Gastroesophageal sphincter (tissue), 4 donors: ENCODE measurements around the gene RMDN2. TPM values are rescaled to one million over a fixed set of nuclear protein-coding genes. Genes with fewer than 3 reads are reported as not detected.
"Not testable (repeated sequence)": the region's sequence is repeated elsewhere in the genome, so short reads cannot be mapped to it uniquely, and the experiment has no call there.

Source experiments
- ATAC-seq: fragments of 150-250 bp; one replicate; pipeline ENCODE4 v1.9.1; 2016; ENCODE audit warnings: mild to moderate bottlenecking, moderate library complexity
- H3K27ac ChIP-seq, 4 donors: fragments of 200-600 bp; sonication (generic) in 3 of 4; 1 replicate in 3 of 4; 2 replicates in 1 of 4; pipeline ENCODE4 v1.5.1; 2016 to 2019
- H3K27me3 ChIP-seq: fragments of 200-600 bp; sonication (generic); one replicate; pipeline ENCODE4 v1.5.1; 2019
- H3K36me3 ChIP-seq, 2 donors: fragments of 200-600 bp; sonication (generic); one replicate each; pipeline ENCODE4 v1.5.1; 2019; ENCODE audit warnings: control low read depth in 1 of 2
- H3K4me1 ChIP-seq, 3 donors: fragments of 200-600 bp; sonication (generic); 1 replicate in 2 of 3; 2 replicates in 1 of 3; pipeline ENCODE4 v1.5.1; 2016 to 2019; ENCODE audit warnings: control low read depth in 2 of 3
- H3K4me3 ChIP-seq, 2 donors: fragments of 200-600 bp; sonication (generic); one replicate each; pipeline ENCODE4 v1.5.1; 2019; ENCODE audit warnings: mild to moderate bottlenecking in 1 of 2, moderate library complexity in 1 of 2
- H3K9me3 ChIP-seq, 3 donors: fragments of 200-600 bp; sonication (generic); one replicate each; pipeline ENCODE4 v1.5.1; 2017 to 2019; ENCODE audit warnings: control low read depth in 2 of 3
- CTCF ChIP-seq, 4 experiments: fragments of 200-600 bp in 2 of 4; fragments of 450-650 bp in 2 of 4; sonication (generic) in 1 of 4; IDR thresholded peaks; one replicate each; pipeline ENCODE4 v1.5.1; 2017 to 2019; ENCODE audit warnings: antibody characterized with exemption in 4 of 4, mild to moderate bottlenecking in 2 of 4, moderate library complexity in 2 of 4
- EP300 ChIP-seq: sonication (generic); formaldehyde crosslinking; IDR thresholded peaks from one replicate; pipeline ENCODE4 v1.6.1; 2017; ENCODE audit warnings: antibody characterized with exemption, mild to moderate bottlenecking
- POLR2A ChIP-seq, 2 donors: fragments of 450-650 bp; IDR thresholded peaks; one replicate each; pipeline ENCODE4 v1.6.1; 2017; ENCODE audit warnings: antibody characterized with exemption in 2 of 2, mild to moderate bottlenecking in 2 of 2, moderate library complexity in 1 of 2
- POLR2AphosphoS5 ChIP-seq: sonication (generic); formaldehyde crosslinking; IDR thresholded peaks from one replicate; pipeline ENCODE4 v1.6.1; 2017; ENCODE audit warnings: antibody characterized with exemption
- whole genome bisulfite sequencing, 2 donors: methylation state at CpG; one replicate each; pipeline ENCODE4 v1.1.5; 2018; ENCODE audit warnings: low coverage in 1 of 2; 5-methylcytosine and 5-hydroxymethylcytosine counted together
- total RNA-seq, 4 donors: library from RNA; depleted of rRNA; stranded (reverse); fragments of >200 nt; gene quantifications; one replicate each; pipeline ENCODE4 v1.1.0, GENCODE V29; 2016

The RMDN2 gene
- total RNA-seq, 4 donors from 2014 or later = 9.3 to 12.5 (median 11.4) TPM

DNA sequence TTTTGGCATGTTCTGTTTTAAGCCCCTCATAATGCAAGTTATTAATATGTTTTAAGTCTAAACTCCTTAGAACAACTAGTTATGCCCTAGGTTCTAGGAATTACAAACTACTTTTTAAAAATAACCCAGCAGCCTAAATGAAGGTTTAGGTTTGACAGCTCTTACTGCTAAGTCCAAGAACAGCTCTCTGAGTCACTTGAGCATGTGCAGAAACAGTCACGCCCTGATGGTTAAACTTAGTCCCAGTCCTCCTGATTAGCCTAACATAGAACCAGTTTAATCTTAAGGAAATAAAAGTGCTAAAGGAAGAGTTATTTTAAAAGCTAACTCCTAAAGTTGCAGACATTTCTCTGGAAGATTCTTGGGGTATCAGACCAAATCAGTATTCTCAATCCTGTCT, 72.5 kb downstream of the RMDN2 start:
- peak overlapping the region in 2 of 4 donors; percentile 2 to 18 for H3K27ac ChIP-seq
- TF ChIP-seq POLR2A (IDR thresholded peaks at IDR 0.05) (no peak), EP300 (no peak), CTCF (IDR thresholded peaks at IDR 0.05) (no peak), POLR2AphosphoS5 (no peak)
- no peak overlapping the region for H3K4me3 ChIP-seq
- no peaks in the 10 kb centered on the region for H3K9me3 ChIP-seq
- peaks cover 0 to 20% of the 10 kb centered on the region in 2 donors for H3K36me3 ChIP-seq
- no peak for ATAC-seq
- H3K27me3 ChIP-seq = no peaks in the 10 kb centered on the region
- H3K4me1 ChIP-seq = no peaks in the 10 kb centered on the region
- WGBS, 2 donors = 29 to 75% methylated on average over 1 of the region's 1 CpG

- no peaks in the 10 kb centered on the region for H3K27me3 ChIP-seq
- no peak for ATAC-seq
- 29 to 56% methylated on average over 1 of the region's 1 CpG for WGBS, 2 donors
- H3K4me3 ChIP-seq = no peak overlapping the region
- TF ChIP-seq CTCF (IDR thresholded peaks at IDR 0.05) (no peak), POLR2A (IDR thresholded peaks at IDR 0.05) (no peak)
- H3K36me3 ChIP-seq = peaks cover 0 to 20% of the 10 kb centered on the region in 2 donors
- H3K27ac ChIP-seq = no peak overlapping the region
- no peaks in the 10 kb centered on the region for H3K4me1 ChIP-seq
- no peaks in the 10 kb centered on the region for H3K9me3 ChIP-seq
These were observed 75.6 kb downstream of the RMDN2 start for GRCh38 chr2:38000485-38001222.

DNA sequence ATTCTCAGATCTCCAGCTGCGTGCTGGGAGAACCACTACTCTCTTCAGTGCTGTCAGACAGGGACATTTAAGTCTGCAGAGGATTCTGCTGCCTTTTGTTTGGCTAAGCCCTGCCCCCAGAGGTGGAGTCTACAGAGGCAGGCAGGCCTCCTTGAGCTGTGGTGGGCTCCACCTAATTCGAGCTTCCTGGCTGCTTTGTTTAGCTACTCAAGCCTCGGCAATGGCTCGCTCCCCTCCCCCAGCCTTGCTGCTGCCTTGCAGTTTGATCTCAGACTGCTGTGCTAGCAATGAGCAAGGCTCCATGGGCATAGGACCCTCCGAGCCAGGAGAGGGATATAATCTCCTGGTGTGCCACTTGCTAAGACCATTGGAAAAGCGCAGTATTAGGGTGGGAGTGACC, 85.1 kb downstream of the RMDN2 start:
- not testable (repeated sequence) for H3K27me3 ChIP-seq, H3K27ac ChIP-seq, H3K36me3 ChIP-seq, H3K4me1 ChIP-seq, H3K4me3 ChIP-seq, H3K9me3 ChIP-seq, ATAC-seq
- 60% methylated on average over 1 of the region's 6 CpGs; no CpG with 5 or more reads in 1 of the 2 donors for WGBS, 2 donors

GRCh38 chr2:38010995-38011394, 85.9 kb downstream of the RMDN2 start:
- Histone ChIP-seq H3K4me1 (no peaks in the 10 kb centered on the region), H3K36me3 (peaks cover 0 to 4% of the 10 kb centered on the region in 2 donors), H3K27me3 (no peaks in the 10 kb centered on the region), H3K4me3 (no peak overlapping the region), H3K27ac (no peak overlapping the region), H3K9me3 (no peaks in the 10 kb centered on the region)
- TF ChIP-seq EP300 (no peak), POLR2AphosphoS5 (no peak), CTCF (IDR thresholded peaks at IDR 0.05) (no peak), POLR2A (IDR thresholded peaks at IDR 0.05) (no peak)
- WGBS, 2 donors = 80% methylated on average over 1 of the region's 1 CpG; no CpG with 5 or more reads in 1 of the 2 donors
- ATAC-seq = no peak

DNA sequence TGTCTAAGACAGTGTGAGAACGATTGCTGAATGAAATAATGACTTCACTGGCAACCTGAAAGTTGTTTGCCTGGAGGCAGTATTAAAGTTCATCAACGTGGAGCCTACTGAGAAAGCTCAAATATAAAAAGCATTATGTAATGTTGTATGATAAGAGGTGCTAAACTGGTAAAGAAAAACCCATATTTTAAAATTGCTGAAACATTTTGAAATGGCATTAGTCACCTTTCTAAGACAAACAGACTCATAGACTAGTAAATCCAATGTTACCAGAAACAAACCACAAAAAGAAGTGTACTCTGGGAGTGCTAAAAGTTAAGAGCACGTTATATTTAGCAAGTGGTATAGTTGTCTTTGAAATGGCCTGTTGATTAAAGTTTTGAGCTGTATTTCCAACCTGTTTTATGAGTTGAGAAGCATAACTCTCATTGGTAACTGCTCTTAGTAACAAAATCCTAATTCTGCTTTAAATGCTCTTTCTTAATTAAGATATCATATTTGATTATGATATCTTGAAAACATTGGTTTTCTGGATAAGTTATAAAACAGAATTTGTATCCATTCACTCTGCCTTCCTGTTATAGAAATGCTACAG, 88.2 kb downstream of the RMDN2 start:
- ATAC-seq = no peak
- H3K4me1 ChIP-seq = no peaks in the 10 kb centered on the region
- TF ChIP-seq POLR2AphosphoS5 = no peak
- no peak overlapping the region for H3K27ac ChIP-seq
- peaks cover 0 to 4% of the 10 kb centered on the region in 2 donors for H3K36me3 ChIP-seq
- 72 to 87% methylated on average over 3 of the region's 3 CpGs for WGBS, 2 donors
- no peak overlapping the region for H3K4me3 ChIP-seq
- H3K27me3 ChIP-seq = no peaks in the 10 kb centered on the region
- H3K9me3 ChIP-seq = no peaks in the 10 kb centered on the region

DNA sequence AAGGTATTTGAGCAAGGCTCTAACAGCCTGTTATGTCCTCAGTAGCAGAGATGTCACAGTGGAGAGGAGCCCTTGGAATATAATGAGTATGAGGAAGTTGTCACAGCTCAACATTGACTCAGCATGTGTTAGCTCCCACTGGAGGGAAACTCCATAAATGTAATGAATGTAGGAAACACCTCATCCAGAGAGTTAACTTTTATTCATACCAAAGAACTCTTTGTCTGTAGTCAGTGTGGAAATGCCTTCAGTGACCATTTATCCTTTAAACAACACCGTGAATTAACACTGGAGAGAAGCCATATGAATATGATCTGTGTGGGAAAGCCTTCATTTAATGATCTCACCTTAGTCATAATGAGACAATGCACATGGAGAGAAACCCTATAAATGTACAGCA, 91.1 kb downstream of the RMDN2 start:
- no peaks in the 10 kb centered on the region for H3K9me3 ChIP-seq
- WGBS, 2 donors = 88 to 100% methylated on average over 1 of the region's 1 CpG
- no peaks in the 10 kb centered on the region for H3K4me1 ChIP-seq
- no peak for TF ChIP-seq POLR2A (IDR thresholded peaks at IDR 0.05)
- no peak for TF ChIP-seq CTCF (IDR thresholded peaks at IDR 0.05)
- TF ChIP-seq POLR2AphosphoS5 = no peak
- TF ChIP-seq EP300 = no peak
- H3K27me3 ChIP-seq = no peaks in the 10 kb centered on the region
- H3K27ac ChIP-seq = no peak overlapping the region
- no peaks in the 10 kb centered on the region for H3K36me3 ChIP-seq
- H3K4me3 ChIP-seq = no peak overlapping the region
- ATAC-seq = no peak
